Left lung (tissue), 10 donors: ENCODE data around the gene COL21A1. TPM values are rescaled to one million over a fixed set of nuclear protein-coding genes. Genes with fewer than 3 reads are reported as not detected.

Experiments
- ATAC-seq: fragments of 200-7000 bp; cut with Tn5 transposase; one replicate; pipeline ENCODE4 v1.9.1; 2020; ENCODE audit warnings: moderate library complexity
- DNase-seq, 4 donors: peaks; one replicate each; pipeline ENCODE4 v3.0.0-alpha.2; 2013 to 2020
- H3K27ac ChIP-seq, 2 donors: fragments of 200-600 bp; sonication (generic) in 1 of 2; one replicate each; pipeline versions ENCODE4 v1.5.0 to v1.8.0; 2020 to 2021
- H3K27me3 ChIP-seq, 2 donors: fragments of 200-600 bp; sonication (generic) in 1 of 2; one replicate each; pipeline versions ENCODE4 v1.5.0 to v1.8.0; 2020 to 2021
- H3K36me3 ChIP-seq, 2 donors: fragments of 200-600 bp; sonication (generic) in 1 of 2; one replicate each; pipeline versions ENCODE4 v1.5.0 to v1.8.0; 2020 to 2021
- H3K4me1 ChIP-seq, 2 donors: fragments of 200-600 bp; one replicate each; pipeline ENCODE4 v1.8.0; 2021
- H3K4me3 ChIP-seq, 2 donors: fragments of 200-600 bp; sonication (generic) in 1 of 2; one replicate each; pipeline versions ENCODE4 v1.5.0 to v1.8.0; 2020 to 2021; ENCODE audit warnings: mild to moderate bottlenecking in 1 of 2
- H3K9me3 ChIP-seq, 2 donors: fragments of 200-600 bp; sonication (generic) in 1 of 2; one replicate each; pipeline versions ENCODE4 v1.5.0 to v1.8.0; 2020 to 2021
- intact Hi-C, 2 donors: fragments of 100-400 bp; cut with DNase I; formaldehyde crosslinking; loops; one replicate each; pipeline versions ENCODE4 v1.11.2 to v1.14.2; 2022
- polyA plus RNA-seq, 6 donors: library from polyadenylated mRNA; unstranded; fragments of 120-200 nt; gene quantifications; one replicate each; pipeline ENCODE4 v1.2.1, GENCODE V29; 2013; ENCODE audit not compliant: insufficient read length in 6 of 6
- total RNA-seq, 2 donors: library from RNA; stranded (reverse); fragmentation: NEBNext Ultra II Directional; extraction: Animal tissue kit (Norgen Biotek cat#: 25700); gene quantifications; one replicate each; pipeline ENCODE4 v1.2.1, GENCODE V29; 2021
- TF ChIP-seq, protein P1 (sequence below), 2 donors: fragments of 200-600 bp; sonication (generic) in 1 of 2; IDR thresholded peaks; one replicate each; pipeline versions ENCODE4 v1.5.0 to v1.8.0; 2021; ENCODE audit warnings: antibody characterized with exemption in 2 of 2
- donor health status: DM: no; HTN: yes; CAD: no.
- donor health status: DM: no; HTN: no; CAD: no.

Gene COL21A1
- total and polyA plus RNA-seq, 8 donors = 6.6 to 190 (median 151) TPM

DNA sequence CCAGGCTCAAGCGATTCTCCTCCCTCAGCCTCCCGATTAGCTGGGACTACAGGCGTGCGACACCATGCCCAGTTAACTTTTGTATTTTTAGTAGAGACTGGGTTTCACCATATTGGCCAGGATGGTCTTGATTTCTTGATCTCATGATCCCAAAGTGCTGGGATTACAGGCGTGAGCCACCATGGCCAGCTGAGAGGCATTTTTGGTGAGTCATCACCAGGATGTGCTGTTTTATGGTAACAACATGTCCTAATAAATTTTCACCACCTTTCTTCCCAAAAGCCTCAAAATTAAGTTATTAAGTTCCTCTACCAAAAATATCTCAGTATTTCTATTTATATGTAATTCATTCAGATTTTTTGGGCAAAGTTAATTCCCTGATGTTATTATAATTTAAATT is 53.5 kb downstream of the COL21A1 start:
- Histone ChIP-seq H3K9me3 (peaks cover 0 to 13% of the 10 kb centered on the region in 2 donors), H3K36me3 (no peaks in the 10 kb centered on the region), H3K27me3 (no peaks in the 10 kb centered on the region), H3K4me1 (no peaks in the 10 kb centered on the region), H3K27ac (no peak overlapping the region), H3K4me3 (no peak overlapping the region)
- TF ChIP-seq, protein P1, sequence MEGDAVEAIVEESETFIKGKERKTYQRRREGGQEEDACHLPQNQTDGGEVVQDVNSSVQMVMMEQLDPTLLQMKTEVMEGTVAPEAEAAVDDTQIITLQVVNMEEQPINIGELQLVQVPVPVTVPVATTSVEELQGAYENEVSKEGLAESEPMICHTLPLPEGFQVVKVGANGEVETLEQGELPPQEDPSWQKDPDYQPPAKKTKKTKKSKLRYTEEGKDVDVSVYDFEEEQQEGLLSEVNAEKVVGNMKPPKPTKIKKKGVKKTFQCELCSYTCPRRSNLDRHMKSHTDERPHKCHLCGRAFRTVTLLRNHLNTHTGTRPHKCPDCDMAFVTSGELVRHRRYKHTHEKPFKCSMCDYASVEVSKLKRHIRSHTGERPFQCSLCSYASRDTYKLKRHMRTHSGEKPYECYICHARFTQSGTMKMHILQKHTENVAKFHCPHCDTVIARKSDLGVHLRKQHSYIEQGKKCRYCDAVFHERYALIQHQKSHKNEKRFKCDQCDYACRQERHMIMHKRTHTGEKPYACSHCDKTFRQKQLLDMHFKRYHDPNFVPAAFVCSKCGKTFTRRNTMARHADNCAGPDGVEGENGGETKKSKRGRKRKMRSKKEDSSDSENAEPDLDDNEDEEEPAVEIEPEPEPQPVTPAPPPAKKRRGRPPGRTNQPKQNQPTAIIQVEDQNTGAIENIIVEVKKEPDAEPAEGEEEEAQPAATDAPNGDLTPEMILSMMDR (IDR thresholded peaks at IDR 0.05) = no peak
- DNase-seq (no peak), ATAC-seq (no peak)
- intact Hi-C loops = no loop called here

GRCh38 chr6:56188429-56188828 is 59.0 kb downstream of the COL21A1 start:
- no peak overlapping the region for H3K27ac ChIP-seq
- peak in 1 of 4 donors; percentile 1 for DNase-seq

DNA sequence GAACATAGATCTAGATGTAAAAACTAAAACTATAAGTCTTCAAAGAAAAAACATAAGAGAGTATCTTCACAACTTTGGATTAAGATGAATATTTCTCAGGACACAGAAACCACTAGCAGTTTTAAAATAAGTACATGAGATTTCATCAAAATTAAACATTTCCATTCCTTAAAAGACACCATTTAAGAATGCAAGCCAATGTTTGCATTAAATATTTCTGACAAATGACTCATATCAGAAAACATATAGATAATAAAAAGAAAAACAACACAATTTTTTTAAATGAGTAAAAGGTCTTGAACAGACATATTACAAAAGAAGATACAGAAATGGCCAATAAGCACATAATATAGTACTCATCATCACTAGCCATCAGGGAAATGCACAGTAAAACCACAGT is 59.7 kb downstream of the COL21A1 start:
- TF ChIP-seq, protein P1 (IDR thresholded peaks at IDR 0.05) = no peak
- Histone ChIP-seq H3K36me3 (no peaks in the 10 kb centered on the region), H3K4me3 (no peak overlapping the region), H3K9me3 (peaks cover 0 to 3% of the 10 kb centered on the region in 2 donors), H3K4me1 (no peaks in the 10 kb centered on the region), H3K27ac (no peak overlapping the region), H3K27me3 (no peaks in the 10 kb centered on the region)
- DNase-seq = no peak
- intact Hi-C loops = no loop called here
- no peak for ATAC-seq

More at GRCh38 chr6:56188429-56188828, 59.0 kb downstream of the COL21A1 start:
- ATAC-seq = no peak
- no peaks in the 10 kb centered on the region for H3K27me3 ChIP-seq
- intact Hi-C loops = no loop called here
- H3K9me3 ChIP-seq = peaks cover 0 to 3% of the 10 kb centered on the region in 2 donors
- H3K4me1 ChIP-seq = no peaks in the 10 kb centered on the region
- H3K36me3 ChIP-seq = no peaks in the 10 kb centered on the region
- H3K4me3 ChIP-seq = no peak overlapping the region
- TF ChIP-seq, protein P1 (IDR thresholded peaks at IDR 0.05) = no peak

GRCh38 chr6:56176741-56177140 is 70.6 kb downstream of the COL21A1 start:
- H3K27me3 ChIP-seq = no peaks in the 10 kb centered on the region
- peaks cover 5 to 42% of the 10 kb centered on the region in 2 donors for H3K9me3 ChIP-seq
- H3K4me3 ChIP-seq = no peak overlapping the region
- ATAC-seq (no peak), DNase-seq (no peak)
- intact Hi-C loops = no loop called here
- no peaks in the 10 kb centered on the region for H3K4me1 ChIP-seq
- TF ChIP-seq, protein P1 (IDR thresholded peaks at IDR 0.05) = no peak
- H3K36me3 ChIP-seq = no peaks in the 10 kb centered on the region
- H3K27ac ChIP-seq = no peak overlapping the region

GRCh38 chr6:56173228-56173627 is 74.2 kb downstream of the COL21A1 start:
- ATAC-seq = no peak
- H3K4me1 ChIP-seq = no peaks in the 10 kb centered on the region
- intact Hi-C loops = no loop called here
- H3K36me3 ChIP-seq = no peaks in the 10 kb centered on the region
- no peak overlapping the region for H3K27ac ChIP-seq
- no peak for DNase-seq
- TF ChIP-seq, protein P1 (IDR thresholded peaks at IDR 0.05) = no peak
- no peaks in the 10 kb centered on the region for H3K27me3 ChIP-seq
- H3K4me3 ChIP-seq = no peak overlapping the region
- H3K9me3 ChIP-seq = peaks cover 5 to 59% of the 10 kb centered on the region in 2 donors
